Psoas muscle (tissue), 8 donors: ENCODE data around the gene HGFAC. TPM values are rescaled to one million over a fixed set of nuclear protein-coding genes. Genes with fewer than 3 reads are reported as not detected.
A peak's percentile ranks its signal among the peaks of the same experiment; 100 is the strongest.

ENCODE experiments used
- ATAC-seq, 4 donors: fragments of 200-7000 bp; cut with Tn5 transposase; one replicate each; pipeline ENCODE4 v1.9.1; 2020; ENCODE audit warnings: moderate library complexity in 3 of 4, mild to moderate bottlenecking in 2 of 4
- DNase-seq, 2 donors: peaks; one replicate each; pipeline ENCODE4 v3.0.0-alpha.2; 2020
- H3K27ac ChIP-seq: fragments of 200-600 bp; one replicate; pipeline ENCODE4 v1.8.0; 2022
- H3K27me3 ChIP-seq, 3 donors: fragments of 200-600 bp in 1 of 3; one replicate each; pipeline versions ENCODE4 v1.6.1 to v1.8.0; 2013 to 2022; ENCODE audit warnings: low read length in 2 of 3, mild to moderate bottlenecking in 2 of 3, moderate library complexity in 1 of 3; ENCODE audit not compliant: insufficient read depth in 3 of 3
- H3K36me3 ChIP-seq, 2 donors: fragments of 200-600 bp in 1 of 2; one replicate each; pipeline versions ENCODE4 v1.6.1 to v1.8.0; 2013 to 2022; ENCODE audit warnings: low read depth in 1 of 2, mild to moderate bottlenecking in 1 of 2, moderate library complexity in 1 of 2; ENCODE audit not compliant: insufficient read depth in 1 of 2
- H3K4me1 ChIP-seq: fragments of 200-600 bp; one replicate; pipeline ENCODE4 v1.8.0; 2022
- H3K4me3 ChIP-seq: fragments of 200-600 bp; one replicate; pipeline ENCODE4 v1.8.0; 2022; ENCODE audit warnings: mild to moderate bottlenecking
- H3K9me3 ChIP-seq: fragments of 200-600 bp; one replicate; pipeline ENCODE4 v1.8.0; 2022
- WGBS, 3 donors: extraction: QIAGEN DNeasy Blood & Tissue Kit; methylation state at CpG; one replicate each; pipeline versions ENCODE4 v1.1.6 to v1.1.7; 2013; 5-methylcytosine and 5-hydroxymethylcytosine counted together
- intact Hi-C, 2 donors: fragments of 100-400 bp; cut with DNase I; formaldehyde crosslinking; loops; one replicate each; pipeline versions ENCODE4 v1.11.0 to v1.14.2; 2022
- polyA plus RNA-seq, 3 donors: library from polyadenylated mRNA; stranded (reverse); fragments of 200-250 nt; gene quantifications; one replicate each; pipeline ENCODE4 v1.2.3, GENCODE V29; 2013
- total RNA-seq, 4 donors: library from RNA; stranded (reverse); fragmentation: NEBNext Ultra II Directional in 2 of 4; extraction: Animal tissue kit (Norgen Biotek cat#: 25700) in 2 of 4; gene quantifications; one replicate each; pipeline versions ENCODE4 v1.2.1 to v1.2.4, GENCODE V29; 2021 to 2023
- TF ChIP-seq, protein P1 (sequence below): fragments of 200-600 bp; IDR thresholded peaks from one replicate; pipeline ENCODE4 v1.8.0; 2022; ENCODE audit warnings: antibody characterized with exemption
- donor health status: healthy with polysubstance abuse.
- donor health status: DM: no; HTN: no; CAD: no; lungs with moderate emphysema.
- donor health status: Bipolar disorder and iron deficiency.
- donor health status: healthy.
- donor health status: DM: yes; HTN: yes; CAD: no.
- donor health status: DM: no; HTN: no; CAD: no.
- donor health status: DM: no; HTN: no; CAD: no.
- donor health status: DM: yes; HTN: yes; CAD: no.

HGFAC gene
- total and polyA plus RNA-seq, 7 donors, result 0.09 to 1.2 (median 0.39) TPM; not detected in 1

DNA sequence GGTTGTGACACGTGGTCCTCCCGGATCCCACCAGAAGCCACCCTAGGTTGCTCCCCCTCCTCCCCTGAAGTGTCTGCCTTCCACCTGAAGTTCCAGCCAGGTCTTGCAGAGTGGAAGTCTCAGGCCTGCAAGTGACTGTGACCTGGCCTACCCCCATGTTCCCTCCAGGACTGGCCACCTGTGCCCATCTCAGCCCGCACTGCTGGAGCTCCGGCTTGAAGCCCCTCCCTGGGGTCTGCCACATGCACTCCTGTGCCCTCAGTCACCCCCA, 6.1 kb upstream of the HGFAC start:
- Histone ChIP-seq H3K36me3 (peaks cover 0 to 15% of the 10 kb centered on the region in 2 donors), H3K4me3 (no peak overlapping the region), H3K9me3 (no peaks in the 10 kb centered on the region), H3K4me1 (peaks cover 8% of the 10 kb centered on the region), H3K27me3 (no peaks in the 10 kb centered on the region), H3K27ac (no peak overlapping the region)
- ATAC-seq (no peak), DNase-seq (no peak)
- TF ChIP-seq, protein P1, sequence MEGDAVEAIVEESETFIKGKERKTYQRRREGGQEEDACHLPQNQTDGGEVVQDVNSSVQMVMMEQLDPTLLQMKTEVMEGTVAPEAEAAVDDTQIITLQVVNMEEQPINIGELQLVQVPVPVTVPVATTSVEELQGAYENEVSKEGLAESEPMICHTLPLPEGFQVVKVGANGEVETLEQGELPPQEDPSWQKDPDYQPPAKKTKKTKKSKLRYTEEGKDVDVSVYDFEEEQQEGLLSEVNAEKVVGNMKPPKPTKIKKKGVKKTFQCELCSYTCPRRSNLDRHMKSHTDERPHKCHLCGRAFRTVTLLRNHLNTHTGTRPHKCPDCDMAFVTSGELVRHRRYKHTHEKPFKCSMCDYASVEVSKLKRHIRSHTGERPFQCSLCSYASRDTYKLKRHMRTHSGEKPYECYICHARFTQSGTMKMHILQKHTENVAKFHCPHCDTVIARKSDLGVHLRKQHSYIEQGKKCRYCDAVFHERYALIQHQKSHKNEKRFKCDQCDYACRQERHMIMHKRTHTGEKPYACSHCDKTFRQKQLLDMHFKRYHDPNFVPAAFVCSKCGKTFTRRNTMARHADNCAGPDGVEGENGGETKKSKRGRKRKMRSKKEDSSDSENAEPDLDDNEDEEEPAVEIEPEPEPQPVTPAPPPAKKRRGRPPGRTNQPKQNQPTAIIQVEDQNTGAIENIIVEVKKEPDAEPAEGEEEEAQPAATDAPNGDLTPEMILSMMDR, result no peak
- 76 to 78% (median 78%) methylated on average over 4 of the region's 4 CpGs for WGBS, 3 donors
- intact Hi-C loops, result no loop called here

DNA sequence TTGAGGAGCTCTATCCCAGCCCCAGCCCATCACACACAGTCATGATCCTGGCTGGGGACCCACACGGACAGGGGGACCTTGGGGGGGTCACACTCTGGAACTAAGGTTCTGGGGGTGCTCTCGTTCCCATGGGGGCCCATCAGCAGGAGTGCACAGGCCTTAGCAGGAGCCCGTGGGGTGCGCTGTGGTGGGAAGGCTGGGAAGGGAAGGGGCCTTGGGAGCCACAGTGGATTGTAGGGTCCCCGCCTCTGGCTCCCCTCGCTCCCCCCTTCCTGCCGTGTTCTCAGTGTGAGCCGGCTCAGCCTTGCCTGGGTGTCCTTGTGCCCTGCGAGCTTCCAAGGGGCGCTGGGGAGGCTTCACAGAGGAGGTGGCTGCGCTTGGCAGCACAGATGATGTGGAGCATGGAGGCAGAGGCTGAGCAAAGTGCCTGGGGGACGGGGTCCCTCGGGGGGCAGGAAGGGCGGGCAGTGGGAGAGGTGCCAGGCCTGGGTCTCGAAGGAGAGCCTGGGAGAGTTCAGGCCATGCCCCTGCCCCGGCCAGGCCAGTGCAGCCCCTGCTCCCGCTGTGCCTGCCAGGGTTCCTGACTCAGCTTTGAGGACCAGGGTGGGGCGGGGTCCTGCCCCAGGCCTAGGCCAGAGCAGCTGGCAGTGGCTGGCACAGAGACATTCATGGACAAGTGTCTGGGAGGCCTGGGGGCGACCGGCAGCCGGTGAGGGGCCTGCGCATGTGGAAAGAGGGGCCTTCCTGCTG, 5.5 kb upstream of the HGFAC start:
- Histone ChIP-seq H3K9me3 (no peaks in the 10 kb centered on the region), H3K4me1 (peaks cover 8% of the 10 kb centered on the region), H3K27ac (peak overlapping the region; percentile 69), H3K36me3 (peaks cover 0 to 10% of the 10 kb centered on the region in 2 donors), H3K4me3 (no peak overlapping the region), H3K27me3 (no peaks in the 10 kb centered on the region)
- TF ChIP-seq, protein P1, result no peak
- ATAC-seq (peak in 3 of 4 donors; percentile 10 to 13 (median 11)), DNase-seq (peak in 1 of 2 donors; percentile 50)
- 79 to 82% (median 81%) methylated on average over 20 to 22 of the region's 22 CpGs for WGBS, 3 donors
- intact Hi-C loops, result no loop called here

DNA sequence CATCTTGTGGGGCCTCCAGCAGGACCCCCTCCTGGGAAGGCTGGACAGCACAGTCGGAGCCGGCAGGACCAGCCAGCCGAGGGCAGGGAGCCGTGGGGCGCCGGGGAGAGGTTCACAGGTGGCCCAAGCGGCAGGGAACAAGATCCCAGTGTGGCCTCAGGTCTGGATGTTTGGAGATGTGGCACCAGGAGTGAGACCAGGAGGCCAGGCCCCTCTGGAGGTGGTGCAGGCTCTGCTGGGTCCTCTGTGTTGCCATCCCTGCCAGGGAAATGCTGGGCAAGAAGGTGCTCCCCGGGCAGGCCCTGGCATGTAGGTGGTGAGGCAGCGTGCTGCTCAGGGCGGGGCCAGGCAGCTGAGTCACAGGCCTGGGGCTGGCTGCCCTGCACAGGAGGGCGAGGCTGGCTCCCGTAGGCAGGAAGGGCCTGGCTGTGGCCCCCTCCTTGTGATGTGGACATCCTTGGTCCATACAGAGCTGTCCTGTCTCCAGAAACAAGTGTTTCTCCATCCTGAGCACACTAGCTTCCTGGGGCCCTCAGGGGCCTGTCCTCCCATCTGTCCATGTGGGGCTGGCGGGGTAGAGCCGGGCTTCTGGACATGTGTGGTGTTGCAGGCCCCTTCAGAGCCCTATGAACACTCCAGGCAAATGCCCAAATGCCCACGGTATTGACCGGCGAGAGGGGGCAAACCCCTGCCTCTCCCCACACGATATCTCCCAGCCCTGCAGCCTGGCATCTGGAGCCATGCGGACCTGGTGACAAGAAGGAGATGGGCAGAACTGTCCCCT, 4.8 kb upstream of the HGFAC start:
- DNase-seq, result peak; percentile 54 to 61
- H3K4me3 ChIP-seq, result no peak overlapping the region

DNA sequence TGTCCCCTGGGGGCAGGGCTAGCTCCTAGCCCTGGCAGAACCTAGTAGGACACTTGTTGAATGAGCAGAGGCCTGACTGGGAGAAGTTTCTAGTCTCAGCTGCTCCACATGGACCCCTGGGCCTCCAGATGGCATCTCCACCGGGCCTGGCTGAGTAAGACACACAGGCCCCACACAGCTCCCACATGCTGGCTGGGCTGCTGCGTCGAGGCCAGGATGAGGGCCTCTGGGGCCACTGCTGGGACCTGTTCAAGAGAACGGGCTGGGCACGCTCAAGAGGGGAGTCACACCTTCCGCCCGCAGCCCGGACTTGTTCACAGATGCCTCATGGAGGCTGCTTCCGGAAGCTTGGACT, 4.2 kb upstream of the HGFAC start:
- TF ChIP-seq, protein P1, result no peak
- WGBS, 3 donors, result 86 to 99% (median 95%) methylated on average over 8 to 9 of the region's 9 CpGs
- peak in 1 of 4 donors; percentile 3 for ATAC-seq
- Histone ChIP-seq H3K4me1 (peaks cover 8% of the 10 kb centered on the region), H3K27me3 (no peaks in the 10 kb centered on the region), H3K4me3 (no peak overlapping the region), H3K36me3 (no peaks in the 10 kb centered on the region), H3K9me3 (no peaks in the 10 kb centered on the region), H3K27ac (no peak overlapping the region)
- intact Hi-C loops, result no loop called here
- DNase-seq, result peak in 1 of 2 donors; percentile 49

More for the DNA sequence above, 4.8 kb upstream of the HGFAC start:
- Histone ChIP-seq H3K4me1 (peaks cover 8% of the 10 kb centered on the region), H3K27ac (peak overlapping the region; percentile 69), H3K27me3 (no peaks in the 10 kb centered on the region), H3K9me3 (no peaks in the 10 kb centered on the region), H3K36me3 (peaks cover 0 to 3% of the 10 kb centered on the region in 2 donors)
- TF ChIP-seq, protein P1, result no peak
- intact Hi-C loops, result no loop called here
- 77 to 91% (median 87%) methylated on average over 18 to 19 of the region's 19 CpGs for WGBS, 3 donors
- ATAC-seq, result peak; percentile 71 to 91 (median 86)
